Lung (tissue), 12 donors: ENCODE data around the gene PKHD1. TPM values are rescaled to one million over a fixed set of nuclear protein-coding genes. Genes with fewer than 3 reads are reported as not detected.

ENCODE experiments used
- ATAC-seq: fragments of 200-7000 bp; cut with Tn5 transposase; one replicate; pipeline ENCODE4 v1.9.1; 2020; ENCODE audit warnings: moderate number of reproducible peaks; ENCODE audit not compliant: insufficient read depth, low FRiP score
- DNase-seq, 3 donors: peaks; one replicate each; pipeline ENCODE4 v3.0.0-alpha.2; 2013 to 2017
- H3K27ac ChIP-seq, 2 donors: one replicate each; pipeline ENCODE4 v1.5.1; 2013; ENCODE audit warnings: mild to moderate bottlenecking in 2 of 2, moderate library complexity in 2 of 2, control low read depth in 1 of 2, inconsistent platforms in 1 of 2, low read depth in 1 of 2, low read length in 1 of 2
- H3K27me3 ChIP-seq, 3 donors: one replicate each; pipeline ENCODE4 v1.5.1; 2013; ENCODE audit warnings: low read length in 2 of 3; ENCODE audit not compliant: control insufficient read depth in 3 of 3, insufficient read depth in 3 of 3
- H3K36me3 ChIP-seq, 4 donors: one replicate each; pipeline ENCODE4 v1.5.1; 2013; ENCODE audit warnings: low read length in 4 of 4, mild to moderate bottlenecking in 1 of 4, moderate library complexity in 1 of 4; ENCODE audit not compliant: control insufficient read depth in 4 of 4, insufficient read depth in 4 of 4
- H3K4me1 ChIP-seq, 5 donors: one replicate each; pipeline ENCODE4 v1.5.1; 2013; ENCODE audit warnings: low read length in 5 of 5, mild to moderate bottlenecking in 2 of 5, moderate library complexity in 1 of 5; ENCODE audit not compliant: control insufficient read depth in 5 of 5, insufficient read depth in 5 of 5
- H3K4me3 ChIP-seq: one replicate; pipeline ENCODE4 v1.5.1; 2013; ENCODE audit warnings: mild to moderate bottlenecking, control low read depth, moderate library complexity
- H3K9ac ChIP-seq, 2 donors: one replicate each; pipeline ENCODE4 v1.5.1; 2013; ENCODE audit warnings: low read length in 2 of 2, control low read depth in 1 of 2; ENCODE audit not compliant: insufficient read depth in 1 of 2
- H3K9me3 ChIP-seq, 4 donors: one replicate each; pipeline ENCODE4 v1.5.1; 2013; ENCODE audit warnings: low read length in 3 of 4, mild to moderate bottlenecking in 1 of 4, moderate library complexity in 1 of 4; ENCODE audit not compliant: control insufficient read depth in 4 of 4, insufficient read depth in 3 of 4
- CTCF ChIP-seq: IDR thresholded peaks from 2 replicates; pipeline ENCODE4 v1.5.1; 2012; ENCODE audit warnings: mild to moderate bottlenecking; ENCODE audit errors: control extremely low read depth, extremely low read depth
- WGBS, 2 donors: extraction: QIAGEN DNeasy Blood & Tissue Kit; methylation state at CpG; one replicate each; pipeline ENCODE4 v1.1.7; 2013; 5-methylcytosine and 5-hydroxymethylcytosine counted together
- polyA plus RNA-seq, 2 donors: library from polyadenylated mRNA; stranded (reverse); fragments of 200-250 nt; gene quantifications; one replicate each; pipeline ENCODE4 v1.2.1, GENCODE V29; 2013
- total RNA-seq, 2 donors: library from RNA; depleted of rRNA in 1 of 2; stranded (reverse); fragments of >200 nt in 1 of 2; gene quantifications; one replicate each; pipeline ENCODE4 v1.2.1, GENCODE V29; 2014 to 2021
- donor health status: control.
- donor health status: control.
- donor health status: Bipolar disorder and iron deficiency.
- donor health status: healthy.
- donor health status: DM: yes; HTN: yes; CAD: no.

The PKHD1 gene
- total and polyA plus RNA-seq, 4 donors, result 0.01 to 6.1 (median 0.09) TPM

DNA sequence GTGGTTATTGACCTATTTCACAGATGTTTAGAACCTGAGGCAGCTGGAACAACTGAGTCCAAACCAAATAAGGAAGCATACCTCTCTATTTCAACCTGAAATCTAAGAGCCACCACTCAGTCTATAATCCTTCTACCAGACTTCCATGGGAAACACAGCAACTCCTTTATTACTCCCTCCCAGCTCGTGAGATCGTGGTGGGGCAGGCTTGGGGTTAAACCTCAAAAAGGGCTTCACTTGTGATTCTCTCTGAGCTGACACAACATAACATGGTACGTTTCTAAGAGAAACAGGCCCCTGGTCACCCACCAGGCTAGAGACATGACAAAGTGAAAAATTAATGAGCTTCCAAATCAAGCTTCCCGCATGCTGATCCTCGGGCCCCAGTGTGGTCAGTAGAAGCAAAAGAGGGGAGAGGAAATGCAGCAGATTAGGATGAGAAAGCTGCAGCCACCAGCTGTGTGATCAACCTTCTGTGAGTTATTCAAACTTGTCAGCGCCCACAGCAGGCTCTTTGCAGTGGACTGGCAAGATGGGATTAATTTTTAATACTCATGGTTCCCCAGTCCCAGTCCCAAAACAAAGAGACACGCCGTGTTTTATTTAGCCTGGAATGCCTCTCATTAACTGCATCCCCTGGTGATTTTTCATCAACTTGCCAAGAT is 9.3 kb downstream of the PKHD1 start:
- 56 to 65% methylated on average over 8 of the region's 8 CpGs for WGBS, 2 donors
- H3K9me3 ChIP-seq, result peaks cover 0 to 4% (median 0%) of the 10 kb centered on the region in 4 donors
- H3K4me1 ChIP-seq, result no peaks in the 10 kb centered on the region
- H3K9ac ChIP-seq, result no peak overlapping the region
- no peak for TF ChIP-seq CTCF
- no peak overlapping the region for H3K27ac ChIP-seq
- no peaks in the 10 kb centered on the region for H3K36me3 ChIP-seq
- H3K27me3 ChIP-seq, result no peaks in the 10 kb centered on the region
- DNase-seq (no peak), ATAC-seq (no peak)
- no peak overlapping the region for H3K4me3 ChIP-seq

DNA sequence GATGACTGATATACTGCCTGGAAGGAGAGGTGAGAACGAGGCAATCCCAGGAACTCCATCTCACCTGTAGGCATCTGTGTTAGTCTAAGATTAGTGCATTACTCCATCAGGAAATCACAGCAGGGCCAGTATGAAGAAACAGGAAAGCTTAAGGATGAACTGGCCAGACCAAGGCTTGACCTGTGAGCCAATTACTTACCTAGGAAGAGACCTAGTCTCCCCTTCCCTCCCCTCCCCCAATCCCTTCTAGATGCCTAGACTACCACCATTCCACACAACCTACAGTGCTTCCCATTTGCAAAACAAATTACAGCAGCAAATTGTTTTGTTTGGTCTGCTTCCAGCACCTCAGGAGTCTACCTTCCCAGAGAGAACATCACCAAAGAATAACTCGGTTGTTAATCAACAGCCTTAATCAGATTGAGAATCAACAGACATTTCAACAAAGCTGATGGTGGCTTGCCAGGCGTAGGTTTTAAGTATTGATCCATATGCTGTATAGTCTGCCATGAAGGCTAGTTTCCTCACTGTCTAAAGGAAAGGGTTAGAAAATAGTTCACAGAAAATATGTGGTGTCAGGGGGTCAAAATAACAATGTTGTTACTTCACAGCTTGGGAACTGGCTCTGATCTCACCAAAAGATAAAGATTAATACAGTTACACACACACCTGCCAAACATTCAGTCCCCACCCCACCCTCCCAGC is 10.1 kb downstream of the PKHD1 start:
- no peak overlapping the region for H3K4me3 ChIP-seq
- WGBS, 2 donors, result 71 to 84% methylated on average over 3 of the region's 3 CpGs
- no peak overlapping the region for H3K27ac ChIP-seq
- H3K36me3 ChIP-seq, result no peaks in the 10 kb centered on the region
- no peaks in the 10 kb centered on the region for H3K4me1 ChIP-seq
- DNase-seq (no peak), ATAC-seq (no peak)
- H3K27me3 ChIP-seq, result no peaks in the 10 kb centered on the region
- no peak for TF ChIP-seq CTCF
- H3K9ac ChIP-seq, result no peak overlapping the region
- peaks cover 0 to 4% (median 0%) of the 10 kb centered on the region in 4 donors for H3K9me3 ChIP-seq

DNA sequence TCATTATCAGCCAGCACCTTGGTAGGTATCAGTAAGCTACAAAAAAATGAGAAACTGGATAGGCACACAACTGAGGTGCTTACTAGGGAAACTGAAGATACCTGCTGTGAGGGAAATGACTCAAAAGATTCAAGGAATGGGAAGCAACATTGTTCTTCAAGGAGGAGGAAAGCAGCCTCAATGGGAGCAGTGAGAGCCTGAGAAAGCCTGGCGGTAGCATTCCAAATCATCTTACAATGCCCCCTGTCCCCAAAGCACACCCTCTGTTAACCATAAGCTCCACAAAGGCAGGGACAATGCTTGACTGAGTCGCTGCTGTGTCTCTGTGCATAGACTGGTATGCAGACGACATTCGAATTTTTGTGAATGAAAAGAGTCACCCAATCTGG is 10.6 kb downstream of the PKHD1 start:
- DNase-seq (no peak), ATAC-seq (no peak)
- Histone ChIP-seq H3K4me3 (no peak overlapping the region), H3K9me3 (peaks cover 0 to 4% (median 0%) of the 10 kb centered on the region in 4 donors), H3K27me3 (no peaks in the 10 kb centered on the region), H3K27ac (no peak overlapping the region), H3K9ac (no peak overlapping the region), H3K4me1 (no peaks in the 10 kb centered on the region), H3K36me3 (no peaks in the 10 kb centered on the region)
- 59 to 75% methylated on average over 4 of the region's 4 CpGs for WGBS, 2 donors
- no peak for TF ChIP-seq CTCF
